GM12878 (cell line): Measurements from ENCODE around the gene ARHGEF11. TPM values are rescaled to one million over a fixed set of nuclear protein-coding genes. Genes with fewer than 3 reads are reported as not detected.

ENCODE experiments used
- ATAC-seq: fragments of 200-7000 bp; cut with Tn5 transposase; 3 replicates; pipeline ENCODE4 v1.9.1; 2020; ENCODE audit warnings: mild to moderate bottlenecking, moderate library complexity
- BruUV-seq: library from RNA; stranded (reverse); fragments of 400-500 nt; replicated peaks from 2 replicates; lab custom pipeline; 2021; lab: Mats Ljungman, UMichigan
- CTCF ChIA-PET: fragments of 300-600 bp; sonication (Branson Sonifier 250); formaldehyde crosslinking; extraction: SDS; loops from one replicate; lab custom pipeline; 2021; ENCODE audit warnings: inconsistent platforms; lab: Yijun Ruan, JAX
- POLR2A ChIA-PET: fragments of 350-600 bp; formaldehyde crosslinking; extraction: SDS; loops from one replicate; lab custom pipeline; 2021; ENCODE audit warnings: inconsistent platforms; lab: Charles Lee
- RAD21 ChIA-PET: fragments of 300-600 bp; sonication (Branson Sonifier 250); formaldehyde crosslinking; loops from one replicate; lab custom pipeline; 2023; ENCODE audit warnings: antibody characterized with exemption; ENCODE audit not compliant: unreplicated experiment; lab: Charles Lee
- SMC1A ChIA-PET: fragments of 300-600 bp; sonication (Branson Sonifier 250); formaldehyde crosslinking; loops from one replicate; lab custom pipeline; 2023; ENCODE audit not compliant: unreplicated experiment, uncharacterized antibody; lab: Charles Lee
- DNase-seq: peaks from one replicate; pipeline ENCODE4 v3.0.0-alpha.2; 2011; ENCODE audit warnings: low read depth, low spot score
- FAIRE-seq: peaks from 3 replicates; lab custom pipeline; 2011; peaks lifted over from hg19 to GRCh38; lab: Jason Lieb, UNC
- H2AFZ ChIP-seq: 2 replicates; pipeline ENCODE4 v1.6.0; 2011; ENCODE audit warnings: low read depth, low read length, control low read depth; ENCODE audit not compliant: control insufficient read depth
- H3K27ac ChIP-seq: 2 replicates; pipeline ENCODE4 v1.5.1; 2011; ENCODE audit warnings: control low read depth; ENCODE audit not compliant: control insufficient read depth, insufficient read depth
- H3K27me3 ChIP-seq, 2 experiments: replicated peaks in 1 of 2; 2 replicates each; pipeline versions ENCODE4 v1.6.0 to v1.6.1; 2011; ENCODE audit warnings: low read length in 1 of 2; ENCODE audit not compliant: control insufficient read depth in 2 of 2, insufficient read depth in 2 of 2
- H3K36me3 ChIP-seq, 2 experiments: 2 replicates each; pipeline ENCODE4 v1.5.1; 2011; ENCODE audit warnings: low read length in 1 of 2; ENCODE audit not compliant: control insufficient read depth in 2 of 2, insufficient read depth in 2 of 2
- H3K4me1 ChIP-seq: 2 replicates; pipeline ENCODE4 v1.6.1; 2011; ENCODE audit warnings: mild to moderate bottlenecking, low read length, moderate library complexity, mixed read lengths; ENCODE audit not compliant: control insufficient read depth, insufficient read depth
- H3K4me2 ChIP-seq: 2 replicates; pipeline ENCODE4 v1.6.0; 2011; ENCODE audit warnings: control low read depth; ENCODE audit not compliant: control insufficient read depth, insufficient read depth
- H3K4me3 ChIP-seq: fragments of 200-600 bp; sonication (generic); 2 replicates; pipeline ENCODE4 v1.5.1; 2016
- H3K79me2 ChIP-seq: 2 replicates; pipeline ENCODE4 v1.6.0; 2011; ENCODE audit warnings: low read length; ENCODE audit not compliant: control insufficient read depth, insufficient read depth
- H3K9ac ChIP-seq: 2 replicates; pipeline ENCODE4 v1.8.0; 2011; ENCODE audit warnings: low read length, control low read depth, mixed read lengths; ENCODE audit not compliant: control insufficient read depth, insufficient read depth
- H3K9me3 ChIP-seq: replicated peaks from 3 replicates; pipeline ENCODE4 v1.5.1; 2011; ENCODE audit warnings: mild to moderate bottlenecking, low read length; ENCODE audit not compliant: control insufficient read depth, insufficient read depth
- H4K20me1 ChIP-seq: 2 replicates; pipeline ENCODE4 v1.6.0; 2011; ENCODE audit not compliant: control insufficient read depth, insufficient read depth
- BCLAF1 ChIP-seq: fragments of 450-650 bp; IDR thresholded peaks from 2 replicates; pipeline ENCODE4 v1.6.1; 2017; ENCODE audit warnings: antibody characterized with exemption, mild to moderate bottlenecking, moderate library complexity
- BMI1 ChIP-seq: fragments of 450-650 bp; IDR thresholded peaks from 2 replicates; pipeline ENCODE4 v1.6.1; 2016; ENCODE audit warnings: mild to moderate bottlenecking, moderate library complexity, borderline replicate concordance
- MLLT1 ChIP-seq: fragments of 450-650 bp; IDR thresholded peaks from 2 replicates; pipeline ENCODE4 v1.6.1; 2016; ENCODE audit warnings: mild to moderate bottlenecking
- NR2F1 ChIP-seq: fragments of 450-650 bp; conservative IDR thresholded peaks from 2 replicates; pipeline ENCODE4 v1.6.1; 2017; ENCODE audit warnings: mild to moderate bottlenecking
- POLR2AphosphoS2 ChIP-seq: IDR thresholded peaks from 2 replicates; pipeline ENCODE4 v1.6.1; 2011; ENCODE audit warnings: low read depth, mild to moderate bottlenecking, low read length, improper control_type of control experiment, moderate library complexity
- RELA ChIP-seq: fragments of 450-650 bp; IDR thresholded peaks from 2 replicates; pipeline ENCODE4 v1.8.0; 2014; ENCODE audit warnings: borderline replicate concordance; ENCODE audit not compliant: partially characterized antibody
- RFX5 ChIP-seq: IDR thresholded peaks from 2 replicates; pipeline ENCODE4 v1.6.1; 2011; ENCODE audit warnings: low read depth, low read length, improper control_type of control experiment
- SIN3A ChIP-seq: IDR thresholded peaks from 2 replicates; pipeline ENCODE4 v1.6.1; 2012; ENCODE audit warnings: low read depth, low read length, improper control_type of control experiment
- SMAD5 ChIP-seq: IDR thresholded peaks from 2 replicates; pipeline ENCODE4 v1.6.1; 2016; ENCODE audit warnings: antibody characterized with exemption, low read depth
- TARDBP ChIP-seq: IDR thresholded peaks from 2 replicates; pipeline ENCODE4 v1.6.1; 2016; ENCODE audit warnings: borderline replicate concordance
- ZNF274 ChIP-seq: IDR thresholded peaks from one replicate; pipeline ENCODE4 v1.8.0; 2011; ENCODE audit not compliant: insufficient read length, insufficient read depth
- WGBS: methylation state at CpG from one replicate; pipeline ENCODE4 v1.1.6; 2016; ENCODE audit warnings: low lambda C conversion rate; ENCODE audit not compliant: insufficient replicate concordance, insufficient coverage; ENCODE audit errors: missing lambda C conversion rate; 5-methylcytosine and 5-hydroxymethylcytosine counted together
- in situ Hi-C: fragments of 300-500 bp; cut with MboI; formaldehyde crosslinking; loops from 9 replicates; pipeline ENCODE4 v1.14.3; 2018; ENCODE audit warnings: mixed read lengths
- intact Hi-C: fragments of 100-400 bp; cut with micrococcal nuclease; formaldehyde crosslinking; loops from one replicate; pipeline ENCODE4 v1.14.2; 2022; ENCODE audit not compliant: unreplicated experiment
- polyA plus RNA-seq, 11 experiments: library from polyadenylated mRNA; depleted of rRNA in 4 of 11; unstranded in 6 of 11; stranded (reverse) in 5 of 11; fragments of >200 nt; fragmentation: Nextera tagmentation in 4 of 11; fragmentation: Illumina TruSeq in 1 of 11; extraction: Ambion mirVana in 4 of 11; extraction: Trizol in 1 of 11; gene quantifications; 1 replicate in 1 of 11; 2 replicates in 10 of 11; pipeline versions ENCODE4 v1.2.1 to v1.2.3, GENCODE V29; 2011 to 2016; ENCODE audit warnings: inconsistent platforms in 2 of 11, missing spikeins in 2 of 11, low read depth in 1 of 11
- total RNA-seq, 4 experiments: library from RNA; depleted of rRNA in 3 of 4; stranded (reverse); fragments of >200 nt in 3 of 4; fragmentation: Illumina TruSeq in 1 of 4; extraction: Trizol in 1 of 4; gene quantifications; 2 replicates each; pipeline versions ENCODE4 v1.2.1 to v1.2.3, GENCODE V29; 2013 to 2021

Gene ARHGEF11
- total and polyA plus RNA-seq, 10 of the 15 experiments (the other 5 are each of a cell fraction or from before 2014, with no cell fraction given) = 0.05 to 12.7 (median 1.8) TPM

- ATAC-seq (no peak), DNase-seq (no peak), FAIRE-seq (no peak)
- no peak overlapping the region for H3K4me3 ChIP-seq
- H3K4me1 ChIP-seq = no peaks in the 10 kb centered on the region
- ChIA-PET CTCF (interaction anchor here (0.8 to 2.0 kb wide), 5 partner anchors 47 to 196 kb away, joined by 3 to 9 read pairs (median 7); no protein-coding TSS in a partner anchor), SMC1A (interaction anchor here (0.9 to 1.1 kb wide), 2 partner anchors 95 to 160 kb away, joined by 3 to 5 read pairs; no protein-coding TSS in a partner anchor), RAD21 (interaction anchor here (2.6 to 7.1 kb wide), 2 partner anchors 47 to 89 kb away, joined by 7 to 42 read pairs; no protein-coding TSS in a partner anchor), POLR2A (no interaction called here)
- no peaks in the 10 kb centered on the region for H4K20me1 ChIP-seq
- H2AFZ ChIP-seq = no peak overlapping the region
- H3K79me2 ChIP-seq = no peaks in the 10 kb centered on the region
- peaks cover 0 to 4% of the 10 kb centered on the region in 2 experiments; a peak in 3 of 4 replicates for H3K27me3 ChIP-seq
- no peak overlapping the region for H3K4me2 ChIP-seq
- no peaks in the 10 kb centered on the region for H3K36me3 ChIP-seq
- TF ChIP-seq RFX5 (no peak), NR2F1 (no peak), SIN3A (no peak), POLR2AphosphoS2 (no peak), MLLT1 (no peak), RELA (no peak), BCLAF1 (no peak), SMAD5 (no peak), ZNF274 (no peak), TARDBP (no peak), BMI1 (no peak)
- H3K9ac ChIP-seq = no peak overlapping the region
- intact Hi-C loops = no loop called here
- no peak overlapping the region for H3K27ac ChIP-seq
- H3K9me3 ChIP-seq = no peaks in the 10 kb centered on the region
- BruUV-seq = no TSS peak
- in situ Hi-C loops = no loop called here
- 31% methylated on average over 13 of the region's 13 CpGs for WGBS
Measured at GRCh38 chr1:156885880-156886355, 159.6 kb downstream of the ARHGEF11 start.
